ENCODE results near the gene HLCS. TPM values are rescaled to one million over a fixed set of nuclear protein-coding genes. Genes with fewer than 3 reads are reported as not detected.
A peak's percentile ranks its signal among the peaks of the same experiment; 100 is the strongest.

Gene HLCS
- total RNA-seq, 2 donors from 2014 or later: 40.9 to 41.8 TPM

GRCh38 chr21:36709868-36710728 is 256.4 kb downstream of the HLCS start:
- Histone ChIP-seq H3K36me3 (no peaks in the 10 kb centered on the region), H3K27me3 (replicated peaks; ENCODE audit: insufficient read depth) (peaks cover 4% of the 10 kb centered on the region), H3K9me3 (no peaks in the 10 kb centered on the region), H3K4me3 (no peak overlapping the region), H3K27ac (no peak overlapping the region), H3K4me1 (replicated peaks) (no peaks in the 10 kb centered on the region)
- DNase-seq (ENCODE audit: low spot score): no peak
- intact Hi-C loops (cut with DNase I): no loop called here
- TF ChIP-seq CTCF (IDR thresholded peaks at IDR 0.05) (no peak), POLR2A (IDR thresholded peaks at IDR 0.05) (no peak), POLR2AphosphoS5 (IDR thresholded peaks at IDR 0.05) (no peak)
- WGBS: 13% methylated on average over 38 of the region's 38 CpGs

GRCh38 chr21:36709030-36709867 is 257.2 kb downstream of the HLCS start:
- H3K27ac ChIP-seq: no peak overlapping the region
- no peaks in the 10 kb centered on the region for H3K4me1 ChIP-seq (replicated peaks)
- intact Hi-C loops (cut with DNase I): no loop called here
- no peak for DNase-seq (ENCODE audit: low spot score)
- TF ChIP-seq POLR2AphosphoS5 (IDR thresholded peaks at IDR 0.05) (no peak), POLR2A (IDR thresholded peaks at IDR 0.05) (no peak), CTCF (IDR thresholded peaks at IDR 0.05) (no peak)
- no peaks in the 10 kb centered on the region for H3K36me3 ChIP-seq
- WGBS: 3% methylated on average over 48 of the region's 55 CpGs
- H3K9me3 ChIP-seq: no peaks in the 10 kb centered on the region
- H3K4me3 ChIP-seq: peak overlapping the region in 1 of 2 donors; percentile 16
- peaks cover 10% of the 10 kb centered on the region for H3K27me3 ChIP-seq (replicated peaks; ENCODE audit: insufficient read depth)

- DNase-seq (ENCODE audit: low spot score): no peak
Observed at GRCh38 chr21:36708286-36709029, 258.0 kb downstream of the HLCS start.

GRCh38 chr21:36707763-36708285 is 258.6 kb downstream of the HLCS start:
- 4% methylated on average over 41 of the region's 53 CpGs for WGBS
- no peak for DNase-seq (ENCODE audit: low spot score)
- Histone ChIP-seq H3K27ac (no peak overlapping the region), H3K4me3 (no peak overlapping the region), H3K4me1 (replicated peaks) (no peaks in the 10 kb centered on the region), H3K27me3 (replicated peaks; ENCODE audit: insufficient read depth) (peaks cover 10% of the 10 kb centered on the region), H3K36me3 (no peaks in the 10 kb centered on the region), H3K9me3 (no peaks in the 10 kb centered on the region)
- intact Hi-C loops (cut with DNase I): no loop called here
- TF ChIP-seq POLR2A (IDR thresholded peaks at IDR 0.05) (no peak), CTCF (IDR thresholded peaks at IDR 0.05) (no peak), POLR2AphosphoS5 (IDR thresholded peaks at IDR 0.05) (no peak)

More at GRCh38 chr21:36708286-36709029, 258.0 kb downstream of the HLCS start:
- no peak overlapping the region for H3K27ac ChIP-seq
- H3K9me3 ChIP-seq: no peaks in the 10 kb centered on the region
- no peaks in the 10 kb centered on the region for H3K4me1 ChIP-seq (replicated peaks)
- H3K36me3 ChIP-seq: no peaks in the 10 kb centered on the region
- TF ChIP-seq CTCF (IDR thresholded peaks at IDR 0.05): no peak
- TF ChIP-seq POLR2AphosphoS5 (IDR thresholded peaks at IDR 0.05): no peak
- TF ChIP-seq POLR2A (IDR thresholded peaks at IDR 0.05): no peak
- 7% methylated on average over 43 of the region's 44 CpGs for WGBS
- peak overlapping the region in 1 of 2 donors; percentile 16 for H3K4me3 ChIP-seq
- peaks cover 10% of the 10 kb centered on the region for H3K27me3 ChIP-seq (replicated peaks; ENCODE audit: insufficient read depth)
- intact Hi-C loops (cut with DNase I): no loop called here

All from prostate gland (tissue), 2 donors.